ENCODE measurements around the gene IPO4. TPM values are rescaled to one million over a fixed set of nuclear protein-coding genes. Genes with fewer than 3 reads are reported as not detected.
"Not testable (repeated sequence)": the region's sequence is repeated elsewhere in the genome, so short reads cannot be mapped to it uniquely, and the experiment has no call there.

IPO4 gene
- total RNA-seq, 1 experiment from 2014 or later, result 116 TPM

DNA sequence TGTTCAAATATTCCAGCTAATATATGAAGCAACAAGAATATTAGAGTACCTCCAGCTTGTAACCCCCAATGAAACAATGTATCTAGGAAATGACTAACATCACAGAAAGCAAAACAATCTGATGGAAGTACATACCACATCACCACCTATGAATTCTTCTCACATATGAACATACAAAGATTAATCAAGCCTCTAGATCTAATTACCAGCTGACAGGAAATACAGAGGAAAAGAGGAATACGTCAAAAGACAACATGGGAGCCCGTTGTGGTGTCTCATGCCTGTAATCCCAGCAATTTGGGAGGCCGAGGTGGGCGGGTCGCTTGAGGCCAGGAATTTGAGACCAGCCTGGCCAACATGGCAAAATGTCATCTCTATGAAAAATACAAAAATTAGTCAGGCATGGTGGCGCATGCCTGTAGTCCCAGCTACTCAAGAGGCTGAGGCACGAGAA lies 36.0 kb upstream of the IPO4 start:
- Histone ChIP-seq H2BK120ac (ENCODE audit: low read depth, low read length, poor library complexity, severe bottlenecking) (no peak overlapping the region), H2BK15ac (ENCODE audit: low read depth, low read length) (no peak overlapping the region), H2BK5ac (ENCODE audit: insufficient read length, low read length) (no peak overlapping the region), H3K27ac (ENCODE audit: insufficient read length, low read depth, low read length) (no peak overlapping the region), H4K5ac (ENCODE audit: insufficient read length, low read depth, low read length) (no peak overlapping the region), H3K56ac (ENCODE audit: insufficient read length, low read depth, low read length) (no peak overlapping the region), H3K4me1 (ENCODE audit: insufficient read depth, low read length) (no peaks in the 10 kb centered on the region), H3K79me1 (ENCODE audit: insufficient read depth, low read depth, low read length, poor library complexity, severe bottlenecking) (peaks cover 15% of the 10 kb centered on the region), H3K4ac (ENCODE audit: low read depth, low read length) (no peak overlapping the region), H4K91ac (ENCODE audit: insufficient read length, low read depth, low read length) (no peak overlapping the region), H2AFZ (ENCODE audit: low read length) (no peak overlapping the region), H2AK5ac (ENCODE audit: insufficient read length, low read length) (no peak overlapping the region), H3K14ac (ENCODE audit: insufficient read depth, low read length) (no peak overlapping the region), H4K8ac (replicated peaks; ENCODE audit: insufficient read length, low read depth, low read length) (no peak overlapping the region), H3K27me3 (ENCODE audit: insufficient read depth, low read length) (no peaks in the 10 kb centered on the region), H3K9ac (ENCODE audit: extremely low read depth, insufficient read length, low read length) (no peak overlapping the region), H3K9me3 (ENCODE audit: control insufficient read depth, low read depth, low read length) (no peaks in the 10 kb centered on the region), H2BK12ac (ENCODE audit: insufficient read length, low read depth, low read length) (no peak overlapping the region), H3K79me2 (ENCODE audit: insufficient read depth, low read length) (peaks cover 5% of the 10 kb centered on the region; the same call in 1 of the 2 replicates), H2BK20ac (ENCODE audit: low read depth, low read length, poor library complexity, severe bottlenecking) (no peak overlapping the region), H3K23ac (ENCODE audit: insufficient read length, low read depth, low read length) (no peak overlapping the region), H3T11ph (ENCODE audit: low read length) (no peak overlapping the region), H3K18ac (ENCODE audit: insufficient read length, low read depth, low read length) (no peak overlapping the region), H3K23me2 (ENCODE audit: insufficient read length, low read depth, low read length, poor library complexity, severe bottlenecking) (no peaks in the 10 kb centered on the region), H4K20me1 (ENCODE audit: control insufficient read depth, insufficient read depth, insufficient read length) (no peaks in the 10 kb centered on the region), H3K4me2 (ENCODE audit: insufficient read depth, insufficient read length, low read length) (no peak overlapping the region)
- no peak for DNase-seq
- Mint-ChIP-seq H3K36me3 (ENCODE audit: insufficient read depth in 1 of 3, low read depth in 3 of 3) (peaks cover 7 to 24% (median 18%) of the 10 kb centered on the region in 3 experiments; a peak in 6 of 7 replicates), H3K4me1 (no peaks in the 10 kb centered on the region), H3K4me3 (no peak overlapping the region), H3K9me3 (no peaks in the 10 kb centered on the region), H3K27ac (peak overlapping the region in 1 of 3 experiments; percentile 65; a peak in 3 of 7 replicates), H3K27me3 (ENCODE audit: low read depth) (no peaks in the 10 kb centered on the region)
- TF ChIP-seq, protein P1, sequence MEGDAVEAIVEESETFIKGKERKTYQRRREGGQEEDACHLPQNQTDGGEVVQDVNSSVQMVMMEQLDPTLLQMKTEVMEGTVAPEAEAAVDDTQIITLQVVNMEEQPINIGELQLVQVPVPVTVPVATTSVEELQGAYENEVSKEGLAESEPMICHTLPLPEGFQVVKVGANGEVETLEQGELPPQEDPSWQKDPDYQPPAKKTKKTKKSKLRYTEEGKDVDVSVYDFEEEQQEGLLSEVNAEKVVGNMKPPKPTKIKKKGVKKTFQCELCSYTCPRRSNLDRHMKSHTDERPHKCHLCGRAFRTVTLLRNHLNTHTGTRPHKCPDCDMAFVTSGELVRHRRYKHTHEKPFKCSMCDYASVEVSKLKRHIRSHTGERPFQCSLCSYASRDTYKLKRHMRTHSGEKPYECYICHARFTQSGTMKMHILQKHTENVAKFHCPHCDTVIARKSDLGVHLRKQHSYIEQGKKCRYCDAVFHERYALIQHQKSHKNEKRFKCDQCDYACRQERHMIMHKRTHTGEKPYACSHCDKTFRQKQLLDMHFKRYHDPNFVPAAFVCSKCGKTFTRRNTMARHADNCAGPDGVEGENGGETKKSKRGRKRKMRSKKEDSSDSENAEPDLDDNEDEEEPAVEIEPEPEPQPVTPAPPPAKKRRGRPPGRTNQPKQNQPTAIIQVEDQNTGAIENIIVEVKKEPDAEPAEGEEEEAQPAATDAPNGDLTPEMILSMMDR (conservative IDR thresholded peaks at IDR 0.05), result no peak
- no CpG with 5 or more reads among the region's 7 CpGs for WGBS (ENCODE audit: extremely low coverage, insufficient read length, low lambda C conversion rate)

DNA sequence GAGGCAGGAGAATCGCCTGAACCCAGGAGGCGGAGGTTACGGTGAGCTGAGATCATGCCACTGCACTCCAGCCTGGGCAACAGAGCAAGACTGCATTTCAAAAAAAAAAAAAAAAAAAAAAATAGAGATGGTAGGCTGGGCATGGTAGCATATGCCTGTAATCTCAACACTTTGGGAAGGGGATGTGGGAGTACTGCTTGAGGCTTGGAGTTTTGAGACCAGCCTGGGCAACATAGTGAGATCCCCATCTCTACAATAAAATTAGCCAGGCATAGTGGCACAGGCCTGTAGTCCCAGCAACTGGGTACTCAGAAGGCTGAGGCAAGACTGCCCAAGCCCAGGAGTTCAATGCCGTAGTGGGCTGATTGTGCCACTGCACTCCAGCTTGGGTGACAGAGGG lies 34.4 kb upstream of the IPO4 start:
- not testable (repeated sequence) for H3K23me2 ChIP-seq (ENCODE audit: insufficient read length, low read depth, low read length, poor library complexity, severe bottlenecking); H3K4me3 Mint-ChIP-seq; H3K27ac Mint-ChIP-seq

More for the DNA sequence above, 34.4 kb upstream of the IPO4 start:
- not testable (repeated sequence) for H2BK20ac ChIP-seq (ENCODE audit: low read depth, low read length, poor library complexity, severe bottlenecking); H4K5ac ChIP-seq (ENCODE audit: insufficient read length, low read depth, low read length); H3K4ac ChIP-seq (ENCODE audit: low read depth, low read length); H3K56ac ChIP-seq (ENCODE audit: insufficient read length, low read depth, low read length); H3K4me2 ChIP-seq (ENCODE audit: insufficient read depth, insufficient read length, low read length); H3K18ac ChIP-seq (ENCODE audit: insufficient read length, low read depth, low read length); H3K9ac ChIP-seq (ENCODE audit: extremely low read depth, insufficient read length, low read length); H4K91ac ChIP-seq (ENCODE audit: insufficient read length, low read depth, low read length); H2AK5ac ChIP-seq (ENCODE audit: insufficient read length, low read length); H4K8ac ChIP-seq (replicated peaks; ENCODE audit: insufficient read length, low read depth, low read length); DNase-seq; H3K4me1 ChIP-seq (ENCODE audit: insufficient read depth, low read length); H3K14ac ChIP-seq (ENCODE audit: insufficient read depth, low read length); H3K9me3 Mint-ChIP-seq; H3K27me3 ChIP-seq (ENCODE audit: insufficient read depth, low read length); H2AFZ ChIP-seq (ENCODE audit: low read length); H3K4me1 Mint-ChIP-seq; H3K27me3 Mint-ChIP-seq (ENCODE audit: low read depth); H2BK12ac ChIP-seq (ENCODE audit: insufficient read length, low read depth, low read length); H3K23ac ChIP-seq (ENCODE audit: insufficient read length, low read depth, low read length); H2BK120ac ChIP-seq (ENCODE audit: low read depth, low read length, poor library complexity, severe bottlenecking); H3T11ph ChIP-seq (ENCODE audit: low read length); H3K27ac ChIP-seq (ENCODE audit: insufficient read length, low read depth, low read length); H3K79me2 ChIP-seq (ENCODE audit: insufficient read depth, low read length); H4K20me1 ChIP-seq (ENCODE audit: control insufficient read depth, insufficient read depth, insufficient read length); H2BK5ac ChIP-seq (ENCODE audit: insufficient read length, low read length); H3K9me3 ChIP-seq (ENCODE audit: control insufficient read depth, low read depth, low read length); H2BK15ac ChIP-seq (ENCODE audit: low read depth, low read length)
- WGBS (ENCODE audit: extremely low coverage, insufficient read length, low lambda C conversion rate), result no CpG with 5 or more reads among the region's 4 CpGs
- H3K79me1 ChIP-seq (ENCODE audit: insufficient read depth, low read depth, low read length, poor library complexity, severe bottlenecking), result peaks cover 11% of the 10 kb centered on the region
- peaks cover 5 to 19% (median 13%) of the 10 kb centered on the region in 3 experiments; a peak in 5 of 7 replicates for H3K36me3 Mint-ChIP-seq (ENCODE audit: insufficient read depth in 1 of 3, low read depth in 3 of 3)
